Calu3 (cell line): ENCODE measurements around the gene B9D1. TPM values are rescaled to one million over a fixed set of nuclear protein-coding genes. Genes with fewer than 3 reads are reported as not detected.

Experiments
- BruUV-seq: library from RNA; stranded (reverse); fragments of 400-500 nt; replicated peaks from 2 replicates; lab custom pipeline; 2021; lab: Mats Ljungman, UMichigan
- CTCF ChIA-PET: fragments of 300-600 bp; sonication (Branson Sonifier 250); formaldehyde crosslinking; loops from one replicate; lab custom pipeline; 2022; ENCODE audit warnings: antibody characterized with exemption; lab: Charles Lee
- DNase-seq: peaks from one replicate; pipeline ENCODE4 v3.0.0; 2022
- H3K27ac Mint-ChIP-seq: one replicate; pipeline ENCODE4 v1.8.0; 2022; ENCODE audit warnings: mixed read lengths; ENCODE audit not compliant: unreplicated experiment
- H3K27me3 Mint-ChIP-seq: one replicate; pipeline ENCODE4 v1.8.0; 2022; ENCODE audit warnings: mixed read lengths; ENCODE audit not compliant: unreplicated experiment
- H3K36me3 Mint-ChIP-seq: one replicate; pipeline ENCODE4 v1.8.0; 2022; ENCODE audit warnings: mild to moderate bottlenecking, moderate library complexity, mixed read lengths; ENCODE audit not compliant: insufficient read depth, unreplicated experiment
- H3K4me1 Mint-ChIP-seq: one replicate; pipeline ENCODE4 v1.8.0; 2022; ENCODE audit warnings: mild to moderate bottlenecking, low read depth, mixed read lengths; ENCODE audit not compliant: unreplicated experiment
- H3K4me3 Mint-ChIP-seq: one replicate; pipeline ENCODE4 v1.8.0; 2022; ENCODE audit warnings: mild to moderate bottlenecking, low read depth, moderate library complexity, mixed read lengths; ENCODE audit not compliant: unreplicated experiment
- H3K9me3 Mint-ChIP-seq: one replicate; pipeline ENCODE4 v1.8.0; 2022; ENCODE audit warnings: low read depth, mixed read lengths; ENCODE audit not compliant: unreplicated experiment
- CTCF ChIP-seq: fragments of 200-600 bp; IDR thresholded peaks from one replicate; pipeline ENCODE4 v1.8.0; 2022; ENCODE audit warnings: antibody characterized with exemption; ENCODE audit not compliant: unreplicated experiment
- intact Hi-C: fragments of 100-400 bp; cut with micrococcal nuclease; formaldehyde crosslinking; loops from one replicate; pipeline ENCODE4 v1.10.0; 2022; ENCODE audit not compliant: unreplicated experiment
- total RNA-seq: library from RNA; stranded (reverse); gene quantifications from 2 replicates; pipeline ENCODE4 v1.2.3, GENCODE V29; 2022

B9D1 gene
- total RNA-seq, 1 experiment from 2014 or later = 14.1 TPM

- Mint-ChIP-seq H3K9me3 (no peaks in the 10 kb centered on the region), H3K27ac (no peak overlapping the region), H3K27me3 (no peaks in the 10 kb centered on the region), H3K4me1 (peaks cover 9% of the 10 kb centered on the region), H3K4me3 (no peak overlapping the region), H3K36me3 (peaks cover 14% of the 10 kb centered on the region)
- DNase-seq = no peak
- CTCF ChIA-PET = no interaction called here
- BruUV-seq = no TSS peak
- intact Hi-C loops = no loop called here
- no peak for TF ChIP-seq CTCF
Observed at GRCh38 chr17:19345486-19346350, 16.8 kb downstream of the B9D1 start.

DNA sequence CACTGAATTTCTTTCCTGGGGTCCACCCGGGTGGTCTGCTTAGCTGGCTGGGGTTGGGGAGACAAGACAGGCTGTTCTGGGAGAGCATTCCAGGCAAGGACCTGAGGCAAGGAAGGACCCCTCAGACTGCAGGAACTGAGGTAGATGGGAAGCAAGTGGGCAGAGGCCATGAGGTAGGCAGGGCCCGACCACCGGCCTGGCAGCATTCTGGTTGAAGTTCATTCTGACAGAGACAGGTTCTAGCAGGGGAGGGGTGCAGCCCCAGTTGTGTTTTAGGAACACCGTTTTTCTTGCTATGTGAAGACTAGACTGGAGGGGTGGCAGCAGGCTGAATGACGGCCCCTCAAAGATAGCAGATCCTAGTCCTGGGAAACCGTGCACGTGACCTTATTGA, 17.5 kb downstream of the B9D1 start:
- DNase-seq = no peak
- H3K9me3 Mint-ChIP-seq = no peaks in the 10 kb centered on the region

GRCh38 chr17:19344311-19345066, 18.0 kb downstream of the B9D1 start:
- Mint-ChIP-seq H3K27ac (no peak overlapping the region), H3K27me3 (no peaks in the 10 kb centered on the region), H3K4me1 (peaks cover 9% of the 10 kb centered on the region), H3K4me3 (no peak overlapping the region), H3K36me3 (peaks cover 10% of the 10 kb centered on the region), H3K9me3 (no peaks in the 10 kb centered on the region)
- no peak for DNase-seq
- TF ChIP-seq CTCF = no peak
- intact Hi-C loops = no loop called here
- no TSS peak for BruUV-seq
- CTCF ChIA-PET = no interaction called here

More for the DNA sequence above, 17.5 kb downstream of the B9D1 start:
- Mint-ChIP-seq H3K27me3 (no peaks in the 10 kb centered on the region), H3K4me3 (no peak overlapping the region), H3K36me3 (peaks cover 14% of the 10 kb centered on the region), H3K27ac (no peak overlapping the region), H3K4me1 (peaks cover 9% of the 10 kb centered on the region)
- BruUV-seq = no TSS peak
- CTCF ChIA-PET = no interaction called here
- no peak for TF ChIP-seq CTCF
- intact Hi-C loops = no loop called here

DNA sequence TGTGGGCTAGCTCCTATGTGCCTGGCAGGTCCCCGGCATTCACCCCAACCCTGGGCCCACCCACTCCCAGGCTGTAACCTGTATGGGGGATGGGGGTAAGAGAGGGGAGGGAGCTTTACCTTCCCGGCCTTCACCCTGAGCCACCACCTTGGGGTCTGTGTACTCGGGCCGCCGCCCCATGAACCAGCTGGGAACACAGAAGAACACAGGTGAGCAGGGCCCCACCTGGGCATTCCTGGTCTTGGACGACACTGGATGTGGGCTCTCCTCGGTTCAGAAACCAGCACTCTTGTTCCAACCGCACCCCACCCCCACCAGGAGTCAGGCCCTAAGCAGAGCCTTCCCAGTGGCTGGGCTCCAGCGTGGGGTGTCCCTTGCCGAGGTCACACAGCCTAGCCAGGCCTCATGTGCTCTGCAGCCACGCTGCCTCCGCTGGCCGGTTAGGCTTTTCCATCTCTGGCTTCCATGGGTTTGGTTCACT, 18.8 kb downstream of the B9D1 start:
- Mint-ChIP-seq H3K4me3 (no peak overlapping the region), H3K27ac (no peak overlapping the region), H3K4me1 (peaks cover 9% of the 10 kb centered on the region), H3K36me3 (peaks cover 10% of the 10 kb centered on the region), H3K27me3 (no peaks in the 10 kb centered on the region), H3K9me3 (no peaks in the 10 kb centered on the region)
- intact Hi-C loops = no loop called here
- no peak for TF ChIP-seq CTCF
- no TSS peak for BruUV-seq
- CTCF ChIA-PET = no interaction called here
- no peak for DNase-seq
